Vagina (tissue), 2 donors: ENCODE data around the gene DGKD.

Experiments
- POLR2A ChIP-seq, 2 donors: fragments of 450-650 bp; IDR thresholded peaks; one replicate each; pipeline ENCODE4 v1.6.1; 2017; ENCODE audit warnings: antibody characterized with exemption in 2 of 2, mild to moderate bottlenecking in 2 of 2, moderate library complexity in 2 of 2
- POLR2AphosphoS5 ChIP-seq, 2 donors: sonication (generic); formaldehyde crosslinking; IDR thresholded peaks; one replicate each; pipeline ENCODE4 v1.9.0; 2017; ENCODE audit warnings: antibody characterized with exemption in 2 of 2, mild to moderate bottlenecking in 2 of 2, low read depth in 1 of 2; ENCODE audit not compliant: insufficient read depth in 1 of 2
- TF ChIP-seq, protein P1 (sequence below), 3 experiments: fragments of 450-650 bp in 2 of 3; fragments of 200-600 bp in 1 of 3; sonication (generic) in 1 of 3; IDR thresholded peaks; one replicate each; pipeline ENCODE4 v1.5.1; 2017 to 2019; ENCODE audit warnings: antibody characterized with exemption in 3 of 3, mild to moderate bottlenecking in 2 of 3, moderate library complexity in 2 of 3

DNA sequence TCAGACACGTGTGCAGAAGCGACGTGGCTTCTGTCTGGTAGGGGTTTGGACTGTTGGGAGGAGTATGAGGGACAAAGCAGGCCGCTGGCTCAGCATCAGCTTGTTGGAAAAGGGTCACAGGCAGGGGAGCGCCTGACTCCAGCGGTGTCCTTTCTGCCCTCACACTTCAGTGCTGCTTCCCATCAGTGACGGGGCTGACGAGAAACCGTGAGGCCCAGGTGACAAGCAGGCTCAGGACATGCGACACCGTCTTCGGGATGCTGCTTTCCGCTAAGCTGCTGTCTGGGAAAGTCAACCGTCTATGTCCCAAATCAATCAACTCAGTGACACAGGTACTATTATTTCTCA lies 121.7 kb downstream of the DGKD start:
- TF ChIP-seq, protein P1, sequence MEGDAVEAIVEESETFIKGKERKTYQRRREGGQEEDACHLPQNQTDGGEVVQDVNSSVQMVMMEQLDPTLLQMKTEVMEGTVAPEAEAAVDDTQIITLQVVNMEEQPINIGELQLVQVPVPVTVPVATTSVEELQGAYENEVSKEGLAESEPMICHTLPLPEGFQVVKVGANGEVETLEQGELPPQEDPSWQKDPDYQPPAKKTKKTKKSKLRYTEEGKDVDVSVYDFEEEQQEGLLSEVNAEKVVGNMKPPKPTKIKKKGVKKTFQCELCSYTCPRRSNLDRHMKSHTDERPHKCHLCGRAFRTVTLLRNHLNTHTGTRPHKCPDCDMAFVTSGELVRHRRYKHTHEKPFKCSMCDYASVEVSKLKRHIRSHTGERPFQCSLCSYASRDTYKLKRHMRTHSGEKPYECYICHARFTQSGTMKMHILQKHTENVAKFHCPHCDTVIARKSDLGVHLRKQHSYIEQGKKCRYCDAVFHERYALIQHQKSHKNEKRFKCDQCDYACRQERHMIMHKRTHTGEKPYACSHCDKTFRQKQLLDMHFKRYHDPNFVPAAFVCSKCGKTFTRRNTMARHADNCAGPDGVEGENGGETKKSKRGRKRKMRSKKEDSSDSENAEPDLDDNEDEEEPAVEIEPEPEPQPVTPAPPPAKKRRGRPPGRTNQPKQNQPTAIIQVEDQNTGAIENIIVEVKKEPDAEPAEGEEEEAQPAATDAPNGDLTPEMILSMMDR (IDR thresholded peaks at IDR 0.05) = no peak
- TF ChIP-seq POLR2A (IDR thresholded peaks at IDR 0.05) (no peak), POLR2AphosphoS5 (IDR thresholded peaks at IDR 0.05; ENCODE audit: insufficient read depth in 1 of 2, low read depth in 1 of 2) (no peak)
